ENCODE results near the gene ZNF280B.
"Not testable (repeated sequence)": the region's sequence is repeated elsewhere in the genome, so short reads cannot be mapped to it uniquely, and the experiment has no call there.

The ZNF280B gene

GRCh38 chr22:22442928-22443709, 65.4 kb downstream of the ZNF280B start:
- H3K27ac ChIP-seq (ENCODE audit: low read depth, low read length) = no peak overlapping the region
- H3K4me3 ChIP-seq (ENCODE audit: low read depth in 1 of 2, low read length in 2 of 2) = no peak overlapping the region
- H3K4me1 ChIP-seq (ENCODE audit: control insufficient read depth in 1 of 2, insufficient read depth in 2 of 2, low read length in 2 of 2) = no peaks in the 10 kb centered on the region
- H3K27me3 ChIP-seq (ENCODE audit: control insufficient read depth in 1 of 2, insufficient read depth in 2 of 2, low read length in 2 of 2) = peaks cover 6 to 7% of the 10 kb centered on the region in 2 donors
- H3K9me3 ChIP-seq (ENCODE audit: control insufficient read depth in 1 of 2, low read length in 2 of 2) = no peaks in the 10 kb centered on the region
- no peak overlapping the region for H3K9ac ChIP-seq (ENCODE audit: low read depth in 1 of 2, low read length in 2 of 2)
- H3K36me3 ChIP-seq (ENCODE audit: control insufficient read depth in 1 of 2, insufficient read depth in 2 of 2, low read length in 2 of 2) = no peaks in the 10 kb centered on the region

GRCh38 chr22:22441626-22442025, 66.9 kb downstream of the ZNF280B start:
- not testable (repeated sequence) for H3K4me3 ChIP-seq (ENCODE audit: low read depth in 1 of 2, low read length in 2 of 2); H3K36me3 ChIP-seq (ENCODE audit: control insufficient read depth in 1 of 2, insufficient read depth in 2 of 2, low read length in 2 of 2); H3K27me3 ChIP-seq (ENCODE audit: control insufficient read depth in 1 of 2, insufficient read depth in 2 of 2, low read length in 2 of 2); H3K9me3 ChIP-seq (ENCODE audit: control insufficient read depth in 1 of 2, low read length in 2 of 2); H3K27ac ChIP-seq (ENCODE audit: low read depth, low read length); H3K4me1 ChIP-seq (ENCODE audit: control insufficient read depth in 1 of 2, insufficient read depth in 2 of 2, low read length in 2 of 2); H3K9ac ChIP-seq (ENCODE audit: low read depth in 1 of 2, low read length in 2 of 2)

GRCh38 chr22:22440188-22440587, 68.4 kb downstream of the ZNF280B start:
- Histone ChIP-seq H3K36me3 (ENCODE audit: control insufficient read depth in 1 of 2, insufficient read depth in 2 of 2, low read length in 2 of 2) (no peaks in the 10 kb centered on the region), H3K27ac (ENCODE audit: low read depth, low read length) (no peak overlapping the region)

More at GRCh38 chr22:22440188-22440587, 68.4 kb downstream of the ZNF280B start:
- no peak overlapping the region for H3K9ac ChIP-seq (ENCODE audit: low read depth in 1 of 2, low read length in 2 of 2)
- H3K4me3 ChIP-seq (ENCODE audit: low read depth in 1 of 2, low read length in 2 of 2) = no peak overlapping the region
- peaks cover 6 to 7% of the 10 kb centered on the region in 2 donors for H3K27me3 ChIP-seq (ENCODE audit: control insufficient read depth in 1 of 2, insufficient read depth in 2 of 2, low read length in 2 of 2)
- no peaks in the 10 kb centered on the region for H3K9me3 ChIP-seq (ENCODE audit: control insufficient read depth in 1 of 2, low read length in 2 of 2)
- no peaks in the 10 kb centered on the region for H3K4me1 ChIP-seq (ENCODE audit: control insufficient read depth in 1 of 2, insufficient read depth in 2 of 2, low read length in 2 of 2)
